ENCODE results near the gene USH1G. TPM values are rescaled to one million over a fixed set of nuclear protein-coding genes. Genes with fewer than 3 reads are reported as not detected.
A peak's percentile ranks its signal among the peaks of the same experiment; 100 is the strongest.

Gene USH1G
- total RNA-seq, 3 donors from 2014 or later = not detected

GRCh38 chr17:74947041-74947754 is 24.1 kb upstream of the USH1G start:
- peaks cover under 1% of the 10 kb centered on the region for H3K27me3 Mint-ChIP-seq (ENCODE audit: low read depth)
- H3K9me3 Mint-ChIP-seq = no peaks in the 10 kb centered on the region
- H3K4me1 Mint-ChIP-seq (ENCODE audit: low read depth) = no peaks in the 10 kb centered on the region
- ATAC-seq (no peak), DNase-seq (no peak)
- H3K4me3 Mint-ChIP-seq = no peak overlapping the region
- no peaks in the 10 kb centered on the region for H3K36me3 Mint-ChIP-seq (ENCODE audit: insufficient read depth)

- no peak overlapping the region for H3K4me3 Mint-ChIP-seq
- peaks cover 5% of the 10 kb centered on the region for H3K27me3 Mint-ChIP-seq (ENCODE audit: low read depth)
- no peaks in the 10 kb centered on the region for H3K9me3 Mint-ChIP-seq
- no peaks in the 10 kb centered on the region for H3K4me1 Mint-ChIP-seq (ENCODE audit: low read depth)
- no peaks in the 10 kb centered on the region for H3K36me3 Mint-ChIP-seq (ENCODE audit: insufficient read depth)
- no peak for ATAC-seq
- no peak for DNase-seq
Observed at GRCh38 chr17:74946641-74947040, 23.6 kb upstream of the USH1G start.

DNA sequence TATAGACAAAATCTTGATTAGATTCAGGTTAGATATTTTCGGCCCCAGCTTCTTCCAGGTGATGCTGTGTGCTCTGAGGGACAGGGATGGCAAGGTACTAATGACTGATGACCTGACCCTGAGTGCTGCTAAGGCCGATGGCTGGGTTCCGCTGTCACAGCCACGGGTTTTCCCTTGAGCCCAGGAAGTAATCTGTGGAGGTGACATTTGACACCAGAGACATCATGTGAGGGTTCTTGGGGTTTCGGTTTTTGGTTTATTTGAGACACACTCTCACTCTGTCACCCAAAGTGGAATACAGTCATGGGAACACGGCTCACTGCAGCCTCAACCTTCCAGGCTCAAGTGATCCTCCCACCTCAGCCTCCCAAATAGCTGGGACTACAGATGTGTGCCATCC is 22.5 kb upstream of the USH1G start:
- Mint-ChIP-seq H3K9me3 (no peaks in the 10 kb centered on the region), H3K4me1 (ENCODE audit: low read depth) (no peaks in the 10 kb centered on the region), H3K36me3 (ENCODE audit: insufficient read depth) (no peaks in the 10 kb centered on the region), H3K4me3 (no peak overlapping the region), H3K27me3 (ENCODE audit: low read depth) (peaks cover 8% of the 10 kb centered on the region)
- DNase-seq = no peak
- ATAC-seq = no peak

GRCh38 chr17:74943808-74944522 is 20.9 kb upstream of the USH1G start:
- ATAC-seq (no peak), DNase-seq (no peak)
- Mint-ChIP-seq H3K4me1 (ENCODE audit: low read depth) (no peaks in the 10 kb centered on the region), H3K36me3 (ENCODE audit: insufficient read depth) (no peaks in the 10 kb centered on the region), H3K4me3 (no peak overlapping the region), H3K9me3 (no peaks in the 10 kb centered on the region), H3K27me3 (ENCODE audit: low read depth) (peaks cover 13% of the 10 kb centered on the region)

- H3K27me3 Mint-ChIP-seq (ENCODE audit: low read depth) = peaks cover 36% of the 10 kb centered on the region
- no peak for DNase-seq
- ATAC-seq = no peak
- H3K4me1 Mint-ChIP-seq (ENCODE audit: low read depth) = no peaks in the 10 kb centered on the region
- no peaks in the 10 kb centered on the region for H3K9me3 Mint-ChIP-seq
- no peak overlapping the region for H3K4me3 Mint-ChIP-seq
- no peaks in the 10 kb centered on the region for H3K36me3 Mint-ChIP-seq (ENCODE audit: insufficient read depth)
Observed at GRCh38 chr17:74941128-74941725, 18.2 kb upstream of the USH1G start.

- no peaks in the 10 kb centered on the region for H3K9me3 Mint-ChIP-seq
Observed at GRCh38 chr17:74939534-74939933, 16.5 kb upstream of the USH1G start.

GRCh38 chr17:74938194-74938950 is 15.3 kb upstream of the USH1G start:
- Mint-ChIP-seq H3K27me3 (ENCODE audit: low read depth) (peaks cover 53% of the 10 kb centered on the region), H3K4me1 (ENCODE audit: low read depth) (no peaks in the 10 kb centered on the region), H3K9me3 (no peaks in the 10 kb centered on the region), H3K36me3 (ENCODE audit: insufficient read depth) (no peaks in the 10 kb centered on the region), H3K4me3 (no peak overlapping the region)
- ATAC-seq = no peak
- no peak for DNase-seq

More at GRCh38 chr17:74939534-74939933, 16.5 kb upstream of the USH1G start:
- Mint-ChIP-seq H3K4me1 (ENCODE audit: low read depth) (no peaks in the 10 kb centered on the region), H3K4me3 (no peak overlapping the region), H3K36me3 (ENCODE audit: insufficient read depth) (no peaks in the 10 kb centered on the region), H3K27me3 (ENCODE audit: low read depth) (peaks cover 45% of the 10 kb centered on the region)
- no peak for DNase-seq
- ATAC-seq = no peak

GRCh38 chr17:74937064-74938051 is 14.3 kb upstream of the USH1G start:
- no peak for DNase-seq
- Mint-ChIP-seq H3K36me3 (ENCODE audit: insufficient read depth) (no peaks in the 10 kb centered on the region), H3K4me1 (ENCODE audit: low read depth) (no peaks in the 10 kb centered on the region), H3K9me3 (no peaks in the 10 kb centered on the region), H3K4me3 (no peak overlapping the region), H3K27me3 (ENCODE audit: low read depth) (peaks cover 64% of the 10 kb centered on the region)
- no peak for ATAC-seq

GRCh38 chr17:74936470-74936799 is 13.4 kb upstream of the USH1G start:
- no peak overlapping the region for H3K4me3 Mint-ChIP-seq
- H3K4me1 Mint-ChIP-seq (ENCODE audit: low read depth) = no peaks in the 10 kb centered on the region
- H3K27me3 Mint-ChIP-seq (ENCODE audit: low read depth) = peaks cover 64% of the 10 kb centered on the region
- H3K36me3 Mint-ChIP-seq (ENCODE audit: insufficient read depth) = no peaks in the 10 kb centered on the region
- no peaks in the 10 kb centered on the region for H3K9me3 Mint-ChIP-seq
- ATAC-seq = no peak
- DNase-seq = no peak

- no peaks in the 10 kb centered on the region for H3K9me3 Mint-ChIP-seq
- H3K27me3 Mint-ChIP-seq (ENCODE audit: low read depth) = peaks cover 70% of the 10 kb centered on the region
- H3K4me3 Mint-ChIP-seq = no peak within 1 kb of the TSS
- H3K4me1 Mint-ChIP-seq (ENCODE audit: low read depth) = no peaks in the 10 kb centered on the region
- no peaks in the 10 kb centered on the region for H3K36me3 Mint-ChIP-seq (ENCODE audit: insufficient read depth)
- ATAC-seq = peak; percentile 30 to 32
- no peak for DNase-seq
Observed at GRCh38 chr17:74935585-74936469, 12.8 kb upstream of the USH1G start, which contains the start of gene OTOP3. Gene OTOP3, plus strand, starts transcription at chr17:74935898. Its CDS starts 24 bp downstream, at chr17:74935922.

DNA sequence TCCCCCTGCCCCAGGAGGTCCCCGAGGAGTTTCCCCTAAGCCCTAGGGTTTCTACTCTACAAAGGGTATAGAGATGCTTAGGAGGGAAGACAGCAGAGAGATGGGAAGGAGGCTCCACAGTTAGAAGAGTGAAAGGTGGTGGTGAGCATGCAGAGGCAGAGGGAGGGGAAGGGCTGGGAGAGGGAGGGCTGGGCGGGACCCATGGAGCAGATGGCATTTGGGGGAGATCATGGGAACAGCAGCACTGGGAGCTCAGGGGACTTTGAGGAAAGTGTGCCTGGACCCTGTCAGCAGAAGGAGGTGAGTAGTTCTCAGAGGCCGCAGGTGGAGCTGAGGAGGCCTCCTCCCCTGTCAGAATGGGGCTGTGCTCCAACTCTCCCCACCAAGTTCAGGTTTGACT is 12.0 kb upstream of the USH1G start:
- Mint-ChIP-seq H3K4me3 (no peak overlapping the region), H3K36me3 (ENCODE audit: insufficient read depth) (no peaks in the 10 kb centered on the region), H3K4me1 (ENCODE audit: low read depth) (no peaks in the 10 kb centered on the region), H3K27me3 (ENCODE audit: low read depth) (peaks cover 74% of the 10 kb centered on the region), H3K9me3 (no peaks in the 10 kb centered on the region)
- DNase-seq (no peak), ATAC-seq (no peak)

GRCh38 chr17:74930535-74931036 is 7.5 kb upstream of the USH1G start:
- H3K36me3 Mint-ChIP-seq (ENCODE audit: insufficient read depth) = no peaks in the 10 kb centered on the region
- H3K4me3 Mint-ChIP-seq = no peak overlapping the region
- ATAC-seq (no peak), DNase-seq (no peak)
- no peaks in the 10 kb centered on the region for H3K9me3 Mint-ChIP-seq
- H3K27me3 Mint-ChIP-seq (ENCODE audit: low read depth) = peaks cover 75% of the 10 kb centered on the region
- H3K4me1 Mint-ChIP-seq (ENCODE audit: low read depth) = no peaks in the 10 kb centered on the region

GRCh38 chr17:74928786-74929185 is 5.7 kb upstream of the USH1G start:
- Mint-ChIP-seq H3K36me3 (ENCODE audit: insufficient read depth) (no peaks in the 10 kb centered on the region), H3K9me3 (no peaks in the 10 kb centered on the region), H3K27me3 (ENCODE audit: low read depth) (peaks cover 76% of the 10 kb centered on the region), H3K4me3 (no peak overlapping the region), H3K4me1 (ENCODE audit: low read depth) (peaks cover 6% of the 10 kb centered on the region)
- ATAC-seq (no peak), DNase-seq (no peak)
